Measurements from ENCODE around the gene BATF3.

- no peak for TF ChIP-seq CTCF (IDR thresholded peaks at IDR 0.05 in 4 of 5, conservative IDR thresholded peaks at IDR 0.05 in 1 of 5)
- no peak for TF ChIP-seq POLR2A (IDR thresholded peaks at IDR 0.05)
Observed at GRCh38 chr1:212668477-212668876, 31.2 kb downstream of the BATF3 start.

Measured in gastrocnemius medialis (tissue), 4 donors.